Measurements from ENCODE around the gene SNRNP25. TPM values are rescaled to one million over a fixed set of nuclear protein-coding genes. Genes with fewer than 3 reads are reported as not detected.

The SNRNP25 gene
- total and polyA plus RNA-seq, 11 donors: 41.6 to 127 (median 56.7) TPM

DNA sequence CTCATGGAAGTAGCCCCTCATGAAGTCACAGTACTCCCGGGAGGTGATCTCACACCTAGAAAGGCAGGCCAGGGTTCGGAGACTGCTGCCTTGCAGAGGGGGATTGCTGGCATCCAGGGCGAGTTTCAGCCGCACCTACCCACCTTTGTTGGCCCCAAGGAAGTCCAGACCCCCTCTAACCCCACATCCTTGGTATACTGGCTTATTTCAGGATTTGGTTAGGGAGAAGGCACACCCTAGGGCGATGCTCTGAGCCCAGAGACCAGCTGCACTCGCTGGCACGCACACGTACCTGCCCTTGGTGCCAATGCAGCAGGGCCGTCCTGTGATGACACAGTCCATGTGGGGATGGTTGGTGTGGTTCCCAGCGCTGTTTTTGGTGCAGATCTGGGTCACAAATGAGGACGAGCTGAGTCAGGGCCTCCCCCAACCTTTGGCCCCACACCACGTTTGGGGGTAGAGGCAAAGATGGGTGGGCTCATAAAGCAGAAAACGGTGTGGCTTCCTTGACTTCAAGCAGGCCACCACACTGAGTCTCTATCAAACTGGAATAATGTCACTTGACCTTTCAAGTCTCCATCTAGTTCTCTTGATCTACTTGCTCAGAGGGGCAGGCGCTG, 5.9 kb downstream of the SNRNP25 start:
- intact Hi-C loops (cut with DNase I): no loop called here
- peaks cover 0 to 5% (median 0%) of the 10 kb centered on the region in 12 donors for H3K4me1 ChIP-seq
- H3K27ac ChIP-seq: no peak overlapping the region
- H3K36me3 ChIP-seq: peaks cover 4 to 95% (median 90%) of the 10 kb centered on the region in 9 donors
- DNase-seq (no peak), ATAC-seq (no peak)
- no peaks in the 10 kb centered on the region for H3K9me3 ChIP-seq
- no peak overlapping the region for H3K4me3 ChIP-seq
- no peaks in the 10 kb centered on the region for H3K27me3 ChIP-seq
- TF ChIP-seq CTCF (IDR thresholded peaks at IDR 0.05): no peak
- no peak for TF ChIP-seq POLR2A (IDR thresholded peaks at IDR 0.05)
- 86 to 93% (median 90%) methylated on average over 14 of the region's 14 CpGs for WGBS, 4 donors

- Histone ChIP-seq H3K27ac (no peak overlapping the region), H3K4me1 (peaks cover 0 to under 1% (median 0%) of the 10 kb centered on the region in 12 donors), H3K27me3 (no peaks in the 10 kb centered on the region), H3K36me3 (peaks cover 4 to 99% (median 93%) of the 10 kb centered on the region in 9 donors), H3K9me3 (no peaks in the 10 kb centered on the region), H3K4me3 (no peak overlapping the region)
- DNase-seq (no peak), ATAC-seq (no peak)
- intact Hi-C loops (cut with DNase I): no loop called here
- TF ChIP-seq CTCF (IDR thresholded peaks at IDR 0.05) (no peak), POLR2A (IDR thresholded peaks at IDR 0.05) (no peak)
- WGBS, 4 donors: 78 to 86% (median 83%) methylated on average over 10 to 11 of the region's 11 CpGs
Measured at GRCh38 chr16:60166-60565, 6.5 kb downstream of the SNRNP25 start.

DNA sequence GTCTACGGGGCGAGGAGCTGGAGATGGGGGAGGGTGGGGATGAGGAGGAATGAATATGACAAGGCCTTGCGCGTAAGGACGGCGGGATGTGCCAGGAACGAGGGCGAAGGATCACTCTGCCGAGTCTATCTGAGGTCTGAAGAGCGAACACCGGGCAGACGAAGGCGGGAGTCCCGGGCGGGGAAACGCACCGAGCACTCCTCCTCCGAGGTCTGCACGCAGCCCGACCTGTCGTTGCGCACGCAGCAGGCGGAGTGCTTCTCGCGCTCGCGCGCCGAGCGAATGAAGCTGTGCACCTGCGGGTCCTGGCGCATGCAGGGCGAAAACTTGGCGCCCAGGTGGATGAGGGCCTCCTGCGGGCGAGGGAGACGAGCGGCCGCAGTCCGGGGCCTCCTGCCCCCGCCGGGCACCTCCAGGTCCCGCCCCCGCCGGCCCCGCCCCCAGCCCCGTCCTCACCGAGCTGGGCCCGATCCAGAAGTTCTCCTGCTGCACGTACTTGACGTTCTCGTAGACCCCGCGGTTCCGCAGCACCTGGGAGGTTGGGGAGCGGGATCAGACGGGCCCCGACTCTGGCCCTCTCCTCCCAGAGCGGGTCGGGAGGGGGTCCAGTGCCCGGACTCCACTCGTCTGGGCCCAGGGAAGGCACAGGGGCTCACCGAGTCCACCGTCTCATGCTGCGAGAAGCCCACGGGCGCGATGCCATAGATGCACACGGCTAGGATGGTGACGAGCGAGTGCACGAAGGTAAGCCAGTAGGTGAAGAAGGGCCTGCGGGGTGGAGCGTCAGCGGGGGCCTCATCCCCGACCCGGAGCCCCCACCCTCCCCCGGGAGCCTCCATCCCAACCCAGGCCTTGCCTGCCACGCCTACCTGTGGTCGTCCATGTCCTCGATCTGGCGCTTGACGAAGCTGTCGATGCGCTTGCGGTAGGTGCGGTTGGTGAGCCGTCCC, 7.6 kb downstream of the SNRNP25 start:
- 85 to 89% (median 88%) methylated on average over 65 to 89 of the region's 89 CpGs for WGBS, 4 donors
- no peak for DNase-seq

More for the DNA sequence above, 7.6 kb downstream of the SNRNP25 start:
- H3K9me3 ChIP-seq: no peaks in the 10 kb centered on the region
- no peaks in the 10 kb centered on the region for H3K27me3 ChIP-seq
- H3K4me1 ChIP-seq: peaks cover 0 to 11% (median 8%) of the 10 kb centered on the region in 12 donors
- no peak overlapping the region for H3K4me3 ChIP-seq
- no peak overlapping the region for H3K27ac ChIP-seq
- TF ChIP-seq POLR2A (IDR thresholded peaks at IDR 0.05) (no peak), CTCF (IDR thresholded peaks at IDR 0.05) (no peak)
- intact Hi-C loops (cut with DNase I): no loop called here
- peaks cover 4 to 89% (median 84%) of the 10 kb centered on the region in 9 donors for H3K36me3 ChIP-seq
- ATAC-seq: no peak
